ENCODE data around the gene SLC35G2. TPM values are rescaled to one million over a fixed set of nuclear protein-coding genes. Genes with fewer than 3 reads are reported as not detected.

Gene SLC35G2
- total and polyA plus RNA-seq, 4 donors: 3.6 to 9.1 (median 5.7) TPM

GRCh38 chr3:136842294-136842693, 23.4 kb downstream of the SLC35G2 start:
- WGBS, 2 donors: 93 to 98% methylated on average over 1 of the region's 1 CpG
- DNase-seq (no peak), ATAC-seq (ENCODE audit: insufficient read depth, low FRiP score) (no peak)
- Histone ChIP-seq H3K4me1 (ENCODE audit: control insufficient read depth in 5 of 5, insufficient read depth in 5 of 5, low read length in 5 of 5) (peaks cover 0 to 6% (median 0%) of the 10 kb centered on the region in 5 donors), H3K9ac (ENCODE audit: insufficient read depth in 1 of 2, low read length in 2 of 2) (no peak overlapping the region), H3K4me3 (no peak overlapping the region), H3K27me3 (ENCODE audit: control insufficient read depth in 3 of 3, insufficient read depth in 3 of 3, low read length in 2 of 3) (no peaks in the 10 kb centered on the region), H3K36me3 (ENCODE audit: control insufficient read depth in 4 of 4, insufficient read depth in 4 of 4, low read length in 4 of 4) (peaks cover 0 to 3% (median 2%) of the 10 kb centered on the region in 4 donors), H3K9me3 (ENCODE audit: control insufficient read depth in 4 of 4, insufficient read depth in 3 of 4, low read length in 3 of 4) (no peaks in the 10 kb centered on the region), H3K27ac (ENCODE audit: low read depth in 1 of 2, low read length in 1 of 2) (no peak overlapping the region)
- no peak for TF ChIP-seq CTCF (IDR thresholded peaks at IDR 0.05; ENCODE audit: control extremely low read depth, extremely low read depth)

GRCh38 chr3:136844724-136845123, 25.8 kb downstream of the SLC35G2 start:
- ATAC-seq (ENCODE audit: insufficient read depth, low FRiP score): no peak
- Histone ChIP-seq H3K27me3 (ENCODE audit: control insufficient read depth in 3 of 3, insufficient read depth in 3 of 3, low read length in 2 of 3) (no peaks in the 10 kb centered on the region), H3K9ac (ENCODE audit: insufficient read depth in 1 of 2, low read length in 2 of 2) (no peak overlapping the region), H3K27ac (ENCODE audit: low read depth in 1 of 2, low read length in 1 of 2) (peak overlapping the region in 1 of 2 donors; percentile 33), H3K4me1 (ENCODE audit: control insufficient read depth in 5 of 5, insufficient read depth in 5 of 5, low read length in 5 of 5) (peaks cover 0 to under 1% (median 0%) of the 10 kb centered on the region in 5 donors), H3K9me3 (ENCODE audit: control insufficient read depth in 4 of 4, insufficient read depth in 3 of 4, low read length in 3 of 4) (no peaks in the 10 kb centered on the region), H3K36me3 (ENCODE audit: control insufficient read depth in 4 of 4, insufficient read depth in 4 of 4, low read length in 4 of 4) (peaks cover 0 to 3% (median 2%) of the 10 kb centered on the region in 4 donors), H3K4me3 (no peak overlapping the region)
- DNase-seq: no peak
- TF ChIP-seq CTCF (IDR thresholded peaks at IDR 0.05; ENCODE audit: control extremely low read depth, extremely low read depth): no peak
- WGBS, 2 donors: 100% methylated on average over 1 of the region's 1 CpG

GRCh38 chr3:136852180-136852579, 33.3 kb downstream of the SLC35G2 start:
- DNase-seq: no peak
- no peak overlapping the region for H3K4me3 ChIP-seq
- H3K27ac ChIP-seq (ENCODE audit: low read depth in 1 of 2, low read length in 1 of 2): no peak overlapping the region
- H3K4me1 ChIP-seq (ENCODE audit: control insufficient read depth in 5 of 5, insufficient read depth in 5 of 5, low read length in 5 of 5): peaks cover 0 to 3% (median 0%) of the 10 kb centered on the region in 5 donors
- no peaks in the 10 kb centered on the region for H3K9me3 ChIP-seq (ENCODE audit: control insufficient read depth in 4 of 4, insufficient read depth in 3 of 4, low read length in 3 of 4)
- TF ChIP-seq CTCF (IDR thresholded peaks at IDR 0.05; ENCODE audit: control extremely low read depth, extremely low read depth): no peak
- H3K9ac ChIP-seq (ENCODE audit: insufficient read depth in 1 of 2, low read length in 2 of 2): no peak overlapping the region
- H3K36me3 ChIP-seq (ENCODE audit: control insufficient read depth in 4 of 4, insufficient read depth in 4 of 4, low read length in 4 of 4): peaks cover 0 to 7% (median 0%) of the 10 kb centered on the region in 4 donors
- WGBS, 2 donors: 78 to 81% methylated on average over 4 of the region's 4 CpGs
- H3K27me3 ChIP-seq (ENCODE audit: control insufficient read depth in 3 of 3, insufficient read depth in 3 of 3, low read length in 2 of 3): no peaks in the 10 kb centered on the region
- ATAC-seq (ENCODE audit: insufficient read depth, low FRiP score): no peak

- ATAC-seq (ENCODE audit: insufficient read depth, low FRiP score) (no peak), DNase-seq (no peak)
- Histone ChIP-seq H3K4me1 (ENCODE audit: control insufficient read depth in 5 of 5, insufficient read depth in 5 of 5, low read length in 5 of 5) (peaks cover 0 to 8% (median 4%) of the 10 kb centered on the region in 5 donors), H3K27ac (ENCODE audit: low read depth in 1 of 2, low read length in 1 of 2) (no peak overlapping the region), H3K27me3 (ENCODE audit: control insufficient read depth in 3 of 3, insufficient read depth in 3 of 3, low read length in 2 of 3) (no peaks in the 10 kb centered on the region), H3K9me3 (ENCODE audit: control insufficient read depth in 4 of 4, insufficient read depth in 3 of 4, low read length in 3 of 4) (no peaks in the 10 kb centered on the region), H3K36me3 (ENCODE audit: control insufficient read depth in 4 of 4, insufficient read depth in 4 of 4, low read length in 4 of 4) (peaks cover 0 to 7% (median 0%) of the 10 kb centered on the region in 4 donors), H3K4me3 (no peak overlapping the region), H3K9ac (ENCODE audit: insufficient read depth in 1 of 2, low read length in 2 of 2) (no peak overlapping the region)
- no peak for TF ChIP-seq CTCF (IDR thresholded peaks at IDR 0.05; ENCODE audit: control extremely low read depth, extremely low read depth)
These were observed 37.7 kb downstream of the SLC35G2 start for GRCh38 chr3:136856665-136857064.
